ENCODE data around the gene CCNF. TPM values are rescaled to one million over a fixed set of nuclear protein-coding genes. Genes with fewer than 3 reads are reported as not detected.

Gene CCNF
- total and polyA plus RNA-seq, 2 of the 4 experiments (the other 2 are of a cell fraction), result 8.2 to 20.1 TPM

DNA sequence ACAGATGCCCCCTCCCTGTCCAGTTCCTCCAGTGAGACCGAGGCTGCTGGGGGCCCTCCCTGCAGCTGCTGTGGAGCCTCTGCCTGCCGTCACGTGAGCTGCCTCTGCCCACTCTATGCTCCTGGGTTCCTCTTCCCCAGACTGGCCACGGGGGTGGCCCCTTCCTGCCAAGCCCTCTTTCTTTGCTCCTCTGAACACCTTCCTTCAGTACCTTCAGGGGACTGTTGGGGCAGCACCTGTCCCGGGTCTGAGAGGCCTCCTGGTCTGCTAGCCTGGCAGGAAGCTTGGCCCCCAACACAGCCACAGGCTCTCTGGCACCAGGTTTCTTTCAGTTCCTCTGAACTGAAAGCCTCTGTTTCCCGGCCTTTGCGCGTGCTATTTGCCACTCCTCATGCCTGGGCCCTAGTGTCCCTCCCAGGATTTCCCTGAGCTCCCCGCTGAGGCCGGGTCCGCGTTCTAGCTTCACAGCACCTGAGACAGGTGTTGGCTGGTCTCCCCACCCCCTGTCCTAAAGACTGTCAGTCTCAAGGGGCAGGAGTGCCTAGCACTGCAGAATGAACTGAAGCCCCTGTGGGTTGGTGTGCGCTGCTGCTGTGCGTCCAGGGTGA is 77.9 kb downstream of the CCNF start:
- POLR2A ChIA-PET (ENCODE audit: unreplicated experiment), result no interaction called here
- peaks cover 3% of the 10 kb centered on the region; the same call in 1 of the 2 replicates for H3K9me1 ChIP-seq (ENCODE audit: insufficient read depth, low read length)
- H2AFZ ChIP-seq (replicated peaks; ENCODE audit: low read length, poor library complexity), result no peak overlapping the region
- H4K5ac ChIP-seq (ENCODE audit: low read depth, low read length), result no peak overlapping the region
- no peak overlapping the region for H3K14ac ChIP-seq (replicated peaks; ENCODE audit: low read depth, low read length)
- intact Hi-C loops (cut with micrococcal nuclease) (no loop called here), in situ Hi-C loops (cut with MboI; ENCODE audit: low sequenced_read_pairs) (loop anchor here (10.0 kb wide), 1 partner anchor 252 kb away; the partner anchor contains the start of gene ECI1), dilution Hi-C loops (cut with HindIII; ENCODE audit: low sequenced_read_pairs, unreplicated experiment) (no loop called here)
- no peak overlapping the region for H4K91ac ChIP-seq (ENCODE audit: insufficient read depth, low read depth, low read length)
- H3K4me1 ChIP-seq (ENCODE audit: control insufficient read depth, insufficient read depth, low read length), result peaks cover 12% of the 10 kb centered on the region
- BruUV-seq (replicated peaks), result no TSS peak
- no peak overlapping the region for H2AK5ac ChIP-seq (ENCODE audit: low read depth, low read length)
- H3K9me3 ChIP-seq (ENCODE audit: control insufficient read depth, insufficient read depth, low read length), result no peaks in the 10 kb centered on the region
- no peak for ATAC-seq (ENCODE audit: low read depth)
- no peak overlapping the region for H3K9ac ChIP-seq (ENCODE audit: low read depth, low read length)
- no peak overlapping the region for H2BK15ac ChIP-seq (ENCODE audit: low read depth, low read length)
- H2BK5ac ChIP-seq (ENCODE audit: low read depth, low read length, poor library complexity, severe bottlenecking), result no peak overlapping the region
- H3K79me1 ChIP-seq (ENCODE audit: low read depth in 1 of 2, low read length in 2 of 2), result peaks cover 0 to 11% of the 10 kb centered on the region in 2 experiments; a peak in 1 of 4 replicates
- no peak overlapping the region for H2BK20ac ChIP-seq (ENCODE audit: low read depth, low read length)
- no peak overlapping the region for H4K8ac ChIP-seq (ENCODE audit: low read depth in 2 of 2, low read length in 2 of 2)
- no peaks in the 10 kb centered on the region for H3K27me3 ChIP-seq (ENCODE audit: control insufficient read depth, insufficient read depth, low read length)
- H2AK9ac ChIP-seq (replicated peaks; ENCODE audit: low read depth, low read length, poor library complexity), result peak overlapping the region; percentile 10
- 87% methylated on average over 14 of the region's 14 CpGs; no CpG with 5 or more reads in 1 of the 2 experiments for WGBS, 2 experiments (ENCODE audit: extremely low coverage in 2 of 2, insufficient read length in 1 of 2)
- no peak overlapping the region for H3K4me3 ChIP-seq (ENCODE audit: insufficient read depth, low read depth, low read length)
- 0 out of 2 replicates have a peak, but pooled peaks cover 2% of the 10 kb centered on the region for H4K20me1 ChIP-seq (ENCODE audit: insufficient read depth, low read length)
- CTCF ChIA-PET, result interaction anchor here (0.6 kb wide), 1 partner anchor 44 kb away, joined by 5 read pairs; no protein-coding TSS in a partner anchor
- H3K4me2 ChIP-seq (ENCODE audit: low read depth, low read length), result no peak overlapping the region
- H3K27ac ChIP-seq (ENCODE audit: insufficient read depth, low read length), result no peak overlapping the region
- TF ChIP-seq RCOR1 (IDR thresholded peaks at IDR 0.05; ENCODE audit: insufficient replicate concordance, low read length), result no peak
- TF ChIP-seq, protein P1, sequence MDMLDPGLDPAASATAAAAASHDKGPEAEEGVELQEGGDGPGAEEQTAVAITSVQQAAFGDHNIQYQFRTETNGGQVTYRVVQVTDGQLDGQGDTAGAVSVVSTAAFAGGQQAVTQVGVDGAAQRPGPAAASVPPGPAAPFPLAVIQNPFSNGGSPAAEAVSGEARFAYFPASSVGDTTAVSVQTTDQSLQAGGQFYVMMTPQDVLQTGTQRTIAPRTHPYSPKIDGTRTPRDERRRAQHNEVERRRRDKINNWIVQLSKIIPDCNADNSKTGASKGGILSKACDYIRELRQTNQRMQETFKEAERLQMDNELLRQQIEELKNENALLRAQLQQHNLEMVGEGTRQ (IDR thresholded peaks at IDR 0.05; ENCODE audit: low read depth, low read length), result no peak
- TF ChIP-seq FOS (IDR thresholded peaks at IDR 0.05; ENCODE audit: low read depth, low read length), result no peak
- TF ChIP-seq CHD1 (IDR thresholded peaks at IDR 0.05; ENCODE audit: low read depth, low read length), result no peak
- no peak for TF ChIP-seq RAD21 (IDR thresholded peaks at IDR 0.05; ENCODE audit: low read length)
- TF ChIP-seq NFE2L2 (IDR thresholded peaks at IDR 0.05; ENCODE audit: low read depth, low read length), result no peak
- no peak for TF ChIP-seq MAZ (IDR thresholded peaks at IDR 0.05; ENCODE audit: borderline replicate concordance, low read depth, low read length)
- no peak for TF ChIP-seq POLR2A (IDR thresholded peaks at IDR 0.05; ENCODE audit: low read depth, low read length)
- TF ChIP-seq BHLHE40 (IDR thresholded peaks at IDR 0.05; ENCODE audit: low read depth, low read length), result no peak
- no peak for TF ChIP-seq CEBPB (IDR thresholded peaks at IDR 0.05; ENCODE audit: low read depth, low read length)
- TF ChIP-seq, protein P2, sequence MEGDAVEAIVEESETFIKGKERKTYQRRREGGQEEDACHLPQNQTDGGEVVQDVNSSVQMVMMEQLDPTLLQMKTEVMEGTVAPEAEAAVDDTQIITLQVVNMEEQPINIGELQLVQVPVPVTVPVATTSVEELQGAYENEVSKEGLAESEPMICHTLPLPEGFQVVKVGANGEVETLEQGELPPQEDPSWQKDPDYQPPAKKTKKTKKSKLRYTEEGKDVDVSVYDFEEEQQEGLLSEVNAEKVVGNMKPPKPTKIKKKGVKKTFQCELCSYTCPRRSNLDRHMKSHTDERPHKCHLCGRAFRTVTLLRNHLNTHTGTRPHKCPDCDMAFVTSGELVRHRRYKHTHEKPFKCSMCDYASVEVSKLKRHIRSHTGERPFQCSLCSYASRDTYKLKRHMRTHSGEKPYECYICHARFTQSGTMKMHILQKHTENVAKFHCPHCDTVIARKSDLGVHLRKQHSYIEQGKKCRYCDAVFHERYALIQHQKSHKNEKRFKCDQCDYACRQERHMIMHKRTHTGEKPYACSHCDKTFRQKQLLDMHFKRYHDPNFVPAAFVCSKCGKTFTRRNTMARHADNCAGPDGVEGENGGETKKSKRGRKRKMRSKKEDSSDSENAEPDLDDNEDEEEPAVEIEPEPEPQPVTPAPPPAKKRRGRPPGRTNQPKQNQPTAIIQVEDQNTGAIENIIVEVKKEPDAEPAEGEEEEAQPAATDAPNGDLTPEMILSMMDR (conservative IDR thresholded peaks at IDR 0.05; ENCODE audit: low read depth, low read length), result no peak
- no peak overlapping the region for H2BK120ac ChIP-seq (ENCODE audit: low read depth, low read length)
- no peak overlapping the region for H3K4ac ChIP-seq (ENCODE audit: low read depth, low read length)
- no peak overlapping the region for H3K56ac ChIP-seq (ENCODE audit: extremely low read depth, insufficient read depth, low read length)
- no peaks in the 10 kb centered on the region for H3K36me3 ChIP-seq (ENCODE audit: control insufficient read depth, insufficient read depth, low read length)
- no peak for DNase-seq
- no peak overlapping the region for H3K23ac ChIP-seq (ENCODE audit: low read depth, low read length)
- no peak overlapping the region for H3K18ac ChIP-seq (ENCODE audit: low read depth, low read length)

All from IMR-90 (cell line).